ENCODE results near the gene COL11A2. TPM values are rescaled to one million over a fixed set of nuclear protein-coding genes. Genes with fewer than 3 reads are reported as not detected.

Gene COL11A2
- total and polyA plus RNA-seq, 7 donors: 0.16 to 1.4 (median 0.50) TPM; not detected in 3

- 92 to 93% methylated on average over 10 of the region's 10 CpGs for WGBS, 2 donors
- Histone ChIP-seq H3K36me3 (no peaks in the 10 kb centered on the region), H3K27ac (no peak overlapping the region), H3K4me1 (no peaks in the 10 kb centered on the region), H3K4me3 (no peak overlapping the region), H3K27me3 (no peaks in the 10 kb centered on the region), H3K9me3 (no peaks in the 10 kb centered on the region)
- intact Hi-C loops (cut with DNase I): no loop called here
- TF ChIP-seq EP300 (IDR thresholded peaks at IDR 0.05) (no peak), POLR2A (IDR thresholded peaks at IDR 0.05) (no peak), POLR2AphosphoS5 (IDR thresholded peaks at IDR 0.05) (no peak), CTCF (IDR thresholded peaks at IDR 0.05) (no peak)
- no peak for DNase-seq
Measured at GRCh38 chr6:33169291-33170175, 22.7 kb downstream of the COL11A2 start.

GRCh38 chr6:33168639-33169038, 23.6 kb downstream of the COL11A2 start:
- Histone ChIP-seq H3K4me1 (no peaks in the 10 kb centered on the region), H3K27ac (no peak overlapping the region), H3K27me3 (no peaks in the 10 kb centered on the region), H3K4me3 (no peak overlapping the region), H3K9me3 (no peaks in the 10 kb centered on the region), H3K36me3 (no peaks in the 10 kb centered on the region)
- DNase-seq: no peak
- TF ChIP-seq POLR2AphosphoS5 (IDR thresholded peaks at IDR 0.05) (no peak), CTCF (IDR thresholded peaks at IDR 0.05) (no peak), EP300 (IDR thresholded peaks at IDR 0.05) (no peak), POLR2A (IDR thresholded peaks at IDR 0.05) (no peak)
- intact Hi-C loops (cut with DNase I): no loop called here
- 57 to 67% methylated on average over 5 of the region's 5 CpGs for WGBS, 2 donors

GRCh38 chr6:33168284-33168601, 24.0 kb downstream of the COL11A2 start:
- TF ChIP-seq POLR2AphosphoS5 (IDR thresholded peaks at IDR 0.05): no peak
- TF ChIP-seq CTCF (IDR thresholded peaks at IDR 0.05): no peak
- TF ChIP-seq EP300 (IDR thresholded peaks at IDR 0.05): no peak
- TF ChIP-seq POLR2A (IDR thresholded peaks at IDR 0.05): no peak
- no peaks in the 10 kb centered on the region for H3K4me1 ChIP-seq
- 73 to 75% methylated on average over 6 of the region's 6 CpGs for WGBS, 2 donors
- H3K36me3 ChIP-seq: no peaks in the 10 kb centered on the region
- DNase-seq: no peak
- no peak overlapping the region for H3K4me3 ChIP-seq
- intact Hi-C loops (cut with DNase I): no loop called here
- no peaks in the 10 kb centered on the region for H3K9me3 ChIP-seq
- no peak overlapping the region for H3K27ac ChIP-seq
- no peaks in the 10 kb centered on the region for H3K27me3 ChIP-seq

GRCh38 chr6:33167374-33168283, 24.6 kb downstream of the COL11A2 start:
- H3K4me1 ChIP-seq: no peaks in the 10 kb centered on the region
- H3K4me3 ChIP-seq: no peak overlapping the region
- H3K27ac ChIP-seq: no peak overlapping the region
- 85 to 89% methylated on average over 19 of the region's 19 CpGs for WGBS, 2 donors
- intact Hi-C loops (cut with DNase I): no loop called here
- DNase-seq: no peak
- H3K36me3 ChIP-seq: no peaks in the 10 kb centered on the region
- TF ChIP-seq EP300 (IDR thresholded peaks at IDR 0.05) (no peak), POLR2AphosphoS5 (IDR thresholded peaks at IDR 0.05) (no peak), CTCF (IDR thresholded peaks at IDR 0.05) (no peak), POLR2A (IDR thresholded peaks at IDR 0.05) (no peak)
- H3K27me3 ChIP-seq: no peaks in the 10 kb centered on the region
- no peaks in the 10 kb centered on the region for H3K9me3 ChIP-seq
